Occipital lobe (tissue), 2 donors: ENCODE measurements around the gene GSTM1. TPM values are rescaled to one million over a fixed set of nuclear protein-coding genes. Genes with fewer than 3 reads are reported as not detected.
"Not testable (repeated sequence)": the region's sequence is repeated elsewhere in the genome, so short reads cannot be mapped to it uniquely, and the experiment has no call there.

Source experiments
- DNase-seq: peaks from one replicate; lab custom pipeline; 2025; lab: John Stamatoyannopoulos, UW
- total RNA-seq: library from RNA; depleted of rRNA; stranded (reverse); fragments of >200 nt; gene quantifications from one replicate; pipeline ENCODE4 v1.2.3, GENCODE V29; 2014

Gene GSTM1
- total RNA-seq, 1 donor from 2014 or later = not detected

DNA sequence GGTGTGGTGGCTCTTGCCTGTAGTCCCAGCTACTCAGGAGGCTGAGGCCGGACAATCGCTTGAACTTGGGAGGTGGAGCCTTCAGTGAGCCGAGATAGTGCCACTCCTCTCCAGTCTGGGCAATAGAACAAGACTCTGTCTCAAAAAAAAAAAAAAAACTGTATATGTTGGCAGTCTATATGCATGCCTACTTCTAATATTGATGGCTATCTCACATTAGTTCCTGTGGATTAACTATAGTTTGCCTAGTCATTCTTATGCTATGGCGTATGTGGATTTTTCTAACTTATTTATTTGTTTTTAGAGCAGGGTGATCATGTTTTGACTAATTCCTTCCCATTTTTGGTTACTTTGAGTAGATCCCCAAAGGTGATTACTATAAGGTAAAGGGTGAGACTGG is 9.4 kb downstream of the GSTM1 start:
- no peak for DNase-seq

GRCh38 chr1:109697861-109698260 is 10.2 kb downstream of the GSTM1 start:
- not testable (repeated sequence) for DNase-seq

- not testable (repeated sequence) for DNase-seq
Measured at GRCh38 chr1:109702940-109703339, 15.3 kb downstream of the GSTM1 start.

GRCh38 chr1:109704173-109704572 is 16.6 kb downstream of the GSTM1 start:
- DNase-seq = no peak

- no peak for DNase-seq
Measured at GRCh38 chr1:109705411-109705810, 17.8 kb downstream of the GSTM1 start.

- DNase-seq = not testable (repeated sequence)
Measured at GRCh38 chr1:109708949-109709348, 21.3 kb downstream of the GSTM1 start.

GRCh38 chr1:109709822-109710221 is 22.2 kb downstream of the GSTM1 start:
- DNase-seq = not testable (repeated sequence)

DNA sequence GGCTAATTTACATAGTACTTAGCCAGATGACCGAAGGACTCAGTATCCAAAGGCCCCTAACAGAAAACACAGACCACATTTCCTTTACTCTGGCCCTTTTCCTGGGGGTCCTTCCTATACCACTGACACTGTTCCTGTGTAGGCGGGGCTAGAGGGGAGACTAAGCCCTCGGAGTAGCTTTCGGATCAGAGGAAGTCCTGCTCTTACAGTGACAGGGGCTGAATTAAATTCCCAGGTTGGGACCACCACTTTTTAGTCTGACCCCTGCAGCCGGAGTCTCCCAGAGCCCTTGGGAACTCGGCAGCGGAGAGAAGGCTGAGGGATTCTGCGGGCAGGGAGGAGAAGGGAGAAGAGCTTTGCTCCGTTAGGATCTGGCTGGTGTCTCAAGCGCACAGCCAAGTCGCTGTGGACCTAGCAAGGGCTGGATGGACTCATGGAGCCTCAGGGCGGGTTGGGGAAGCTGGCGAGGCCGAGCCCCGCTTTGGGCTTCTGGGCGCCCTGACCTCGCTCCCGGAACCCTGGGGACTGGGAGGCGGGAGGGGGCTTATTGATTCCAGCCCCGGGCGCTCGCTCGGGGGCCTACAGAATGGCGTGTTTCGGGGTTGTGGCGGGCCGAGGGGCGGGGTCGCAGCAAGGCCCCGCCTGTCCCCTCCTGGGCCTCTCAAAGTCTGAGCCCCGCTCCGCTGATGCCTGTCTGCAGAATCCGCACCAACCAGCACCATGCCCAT is 24.1 kb downstream of the GSTM1 start, which contains the start of gene GSTM5:
Gene GSTM5, plus strand, starts transcription at position 659 of the 728 bp plus-strand sequence. Its CDS starts 62 bp downstream, at position 721.
- DNase-seq = not testable (repeated sequence)

- no peak for DNase-seq
Measured at GRCh38 chr1:109712321-109712864, 24.8 kb downstream of the GSTM1 start.

DNA sequence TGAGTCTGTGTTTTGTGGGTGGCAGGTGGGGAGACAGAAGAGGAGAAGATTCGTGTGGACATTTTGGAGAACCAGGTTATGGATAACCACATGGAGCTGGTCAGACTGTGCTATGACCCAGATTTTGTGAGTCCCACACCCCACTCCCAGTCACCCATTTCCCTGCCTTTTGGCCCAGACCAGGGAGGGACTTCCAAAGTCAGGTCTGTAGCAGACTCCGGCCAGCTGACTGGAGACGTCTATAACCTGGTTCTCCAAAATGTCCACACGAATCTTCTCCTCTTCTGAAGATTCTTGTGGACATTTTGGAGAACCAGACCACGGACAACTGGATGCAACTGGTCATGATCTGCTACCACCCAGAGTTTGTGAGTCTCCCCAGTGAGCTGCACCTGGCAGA is 26.0 kb downstream of the GSTM1 start:
- DNase-seq = no peak

GRCh38 chr1:109714661-109715372 is 27.2 kb downstream of the GSTM1 start:
- DNase-seq = no peak

DNA sequence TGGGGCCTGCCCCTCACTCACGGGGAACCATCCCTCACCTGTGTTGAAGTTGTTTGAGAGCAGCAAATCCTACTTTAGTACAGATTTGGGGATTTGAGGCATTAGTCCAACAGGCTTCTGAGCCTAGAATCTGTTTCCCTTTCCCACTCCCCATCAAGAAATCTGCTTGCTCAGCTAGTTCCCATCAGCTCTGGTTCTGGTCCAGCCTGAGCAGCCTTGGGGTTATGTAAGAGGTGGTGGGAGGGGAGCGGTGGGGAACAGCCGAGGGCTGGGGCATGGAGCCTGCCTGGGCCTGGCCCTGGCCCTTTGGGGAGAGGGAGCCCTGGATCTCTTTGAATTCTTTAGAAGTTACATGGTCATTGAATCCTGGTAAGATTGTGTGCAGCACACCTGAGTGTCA is 28.5 kb downstream of the GSTM1 start:
- DNase-seq = no peak

DNA sequence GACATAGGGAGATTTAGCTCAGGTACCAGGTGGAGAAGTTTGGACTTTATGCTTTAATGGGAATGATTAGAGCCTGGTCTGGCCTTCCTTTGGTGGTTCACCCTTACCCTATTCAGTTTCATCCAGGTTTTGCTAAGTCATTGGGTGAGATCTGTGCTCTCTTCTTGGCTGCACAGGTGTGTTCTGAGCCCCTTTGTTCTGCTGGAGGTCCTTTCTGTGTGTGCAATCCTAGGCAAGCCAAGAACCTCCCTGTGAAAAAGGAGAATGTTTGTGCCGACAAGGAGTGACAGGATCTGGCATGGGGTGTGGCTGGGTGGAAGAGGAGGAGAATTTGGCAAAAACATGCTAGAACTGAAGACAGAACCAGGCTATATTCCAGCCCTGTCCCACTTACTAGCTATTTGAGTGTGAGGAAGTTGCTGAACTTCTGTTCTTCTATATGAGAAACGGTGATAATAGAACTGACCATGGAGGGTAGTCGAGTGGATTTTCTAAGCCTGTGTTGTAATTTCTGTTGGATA is 29.0 kb downstream of the GSTM1 start:
- no peak for DNase-seq

GRCh38 chr1:109717729-109718128 is 30.1 kb downstream of the GSTM1 start:
- no peak for DNase-seq

DNA sequence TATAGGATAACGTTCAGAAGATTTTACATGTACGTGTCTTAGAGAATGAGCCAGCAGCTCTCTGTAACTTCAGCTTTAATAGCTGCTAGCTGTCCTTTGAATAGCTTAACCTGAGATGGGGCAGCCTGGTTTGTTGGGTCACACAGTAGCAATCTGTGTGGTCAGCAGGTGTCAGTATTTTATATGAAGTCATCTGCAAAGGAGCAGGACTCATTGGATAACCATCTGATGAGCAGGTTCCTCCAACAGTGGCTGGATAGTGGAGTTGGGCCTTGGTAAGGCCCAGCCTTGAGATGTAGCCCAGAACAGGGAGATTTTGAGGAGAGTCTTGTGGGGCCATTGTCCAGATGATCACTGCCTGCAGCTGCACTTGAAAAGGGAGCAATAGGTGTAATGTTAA is 30.9 kb downstream of the GSTM1 start:
- DNase-seq = no peak

GRCh38 chr1:109719337-109719837 is 31.8 kb downstream of the GSTM1 start:
- no peak for DNase-seq

DNA sequence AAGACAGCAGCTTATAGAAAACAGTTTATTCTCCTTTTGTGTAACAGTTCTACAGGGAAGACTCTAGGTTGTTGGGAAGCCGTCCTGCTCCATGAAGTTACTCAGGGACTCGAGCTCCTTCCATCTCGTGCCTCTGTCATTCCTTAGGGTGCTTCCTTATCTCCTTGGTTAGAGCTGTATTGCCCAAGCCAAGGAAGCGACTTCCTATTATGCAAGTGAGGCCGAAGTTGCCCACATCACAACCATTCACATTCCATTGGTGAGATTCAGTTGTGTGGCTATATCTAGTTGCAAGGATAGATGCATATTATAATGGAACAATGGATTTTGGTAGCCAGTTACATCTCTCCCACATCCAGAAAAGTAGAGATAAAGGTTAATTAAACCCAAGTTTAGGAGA is 33.4 kb downstream of the GSTM1 start:
- DNase-seq = no peak

DNA sequence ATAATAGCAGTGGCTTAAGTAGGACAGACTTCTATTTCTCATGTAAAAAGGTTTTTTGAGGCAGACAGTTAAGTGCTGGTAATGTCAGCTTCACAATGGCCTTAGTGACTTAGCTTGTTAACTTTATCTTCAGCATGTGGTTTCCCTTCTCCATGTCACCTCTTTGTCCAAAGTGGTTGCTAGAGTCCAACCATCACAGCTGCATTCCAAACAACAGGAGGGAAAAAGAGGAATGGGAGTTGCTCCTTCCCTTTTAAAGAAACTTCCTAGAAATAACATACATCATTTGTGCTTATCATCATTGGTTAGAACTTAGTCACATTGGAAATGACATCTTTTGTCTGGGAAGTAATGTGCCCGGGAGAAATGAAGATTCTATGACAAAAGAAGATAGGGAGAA is 34.4 kb downstream of the GSTM1 start:
- DNase-seq = no peak

DNA sequence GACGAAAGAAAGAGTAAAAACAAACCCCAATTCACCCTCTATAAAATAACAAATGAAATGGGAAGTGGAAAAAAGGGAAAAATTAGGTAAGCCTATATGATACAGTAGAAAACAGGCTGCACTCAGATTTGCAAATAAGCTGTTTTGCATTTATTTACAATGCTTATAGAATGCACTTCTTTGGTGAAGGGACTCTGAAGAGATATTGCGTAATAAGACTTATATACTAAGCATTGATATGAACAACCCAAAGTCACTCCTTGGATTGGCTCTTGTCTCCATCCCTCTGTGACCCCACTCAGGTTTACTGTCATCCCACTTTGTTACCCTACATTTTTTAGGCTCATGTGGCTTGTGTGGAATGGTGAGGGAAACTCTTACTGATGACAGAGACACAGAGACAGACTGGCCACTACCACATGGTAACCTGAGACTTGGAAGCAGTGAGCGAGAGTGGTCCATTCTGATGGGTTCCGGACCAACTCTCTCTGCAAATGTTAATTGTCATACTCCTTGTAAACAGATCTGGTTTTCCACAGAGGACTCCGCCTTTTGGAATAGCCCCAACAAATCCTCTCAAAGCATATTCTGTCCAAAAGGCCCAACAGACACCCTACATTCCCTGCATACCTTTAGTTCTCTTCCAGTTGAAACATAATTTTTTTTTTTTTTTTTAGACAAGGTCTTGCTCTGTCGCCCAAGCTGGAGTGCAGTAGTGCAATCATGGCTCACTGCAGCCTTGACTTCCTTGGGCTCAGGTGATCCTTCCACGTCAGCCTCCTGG is 35.5 kb downstream of the GSTM1 start:
- DNase-seq = no peak

- no peak for DNase-seq
Measured at GRCh38 chr1:109724933-109725332, 37.3 kb downstream of the GSTM1 start.

DNA sequence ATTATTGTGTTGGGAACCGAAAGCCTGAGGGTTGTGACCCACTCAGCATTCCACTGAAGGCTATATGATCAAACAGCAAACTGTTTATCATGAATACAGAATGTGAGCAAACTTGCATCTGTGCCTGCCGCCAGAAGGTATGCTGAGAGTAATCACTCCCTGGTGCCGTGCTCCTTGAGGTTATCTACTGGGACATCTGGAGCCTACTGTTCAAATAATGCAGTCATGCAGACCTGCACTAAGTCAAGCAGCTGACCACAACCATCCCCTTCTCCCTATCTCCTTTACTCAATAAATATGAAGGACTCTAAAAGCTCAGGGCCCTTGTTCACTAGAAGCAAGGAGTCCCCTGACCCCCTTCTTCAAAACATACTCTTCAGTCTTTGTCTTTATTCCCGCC is 37.9 kb downstream of the GSTM1 start:
- DNase-seq = no peak
